ENCODE measurements around the gene LGALS7. TPM values are rescaled to one million over a fixed set of nuclear protein-coding genes. Genes with fewer than 3 reads are reported as not detected.

LGALS7 gene
- total RNA-seq, 1 donor from 2014 or later = not detected

GRCh38 chr19:38812841-38813320 lies 39.6 kb upstream of the LGALS7 start, which contains the start of gene LGALS4:
Gene LGALS4, minus strand, starts transcription at chr19:38812945. Its CDS starts 59 bp downstream, at chr19:38812886.
- no peak within 1 kb of the TSS for H3K4me2 ChIP-seq (ENCODE audit: low read length)
- no peaks in the 10 kb centered on the region for H3K79me2 ChIP-seq (ENCODE audit: insufficient read depth, low read length)
- H4K20me1 ChIP-seq (ENCODE audit: insufficient read depth, low read length) = no peaks in the 10 kb centered on the region
- no peaks in the 10 kb centered on the region for H3K27me3 ChIP-seq (ENCODE audit: insufficient read depth, low read length)
- TF ChIP-seq CTCF (IDR thresholded peaks at IDR 0.05; ENCODE audit: insufficient read depth, low read depth, low read length) (no peak), EZH2 (IDR thresholded peaks at IDR 0.05; ENCODE audit: insufficient read depth, low read length) (no peak)
- Mint-ChIP-seq H3K4me3 (ENCODE audit: unreplicated experiment) (no peak within 1 kb of the TSS), H3K9me3 (ENCODE audit: unreplicated experiment) (no peaks in the 10 kb centered on the region), H3K36me3 (ENCODE audit: low read depth, unreplicated experiment) (peaks cover 20% of the 10 kb centered on the region), H3K4me1 (ENCODE audit: low read depth, unreplicated experiment) (no peaks in the 10 kb centered on the region), H3K27ac (ENCODE audit: unreplicated experiment) (no peak within 1 kb of the TSS), H3K27me3 (ENCODE audit: low read depth, unreplicated experiment) (peaks cover 2% of the 10 kb centered on the region)
- H3K9ac ChIP-seq (ENCODE audit: low read length) = no peak within 1 kb of the TSS
- FAIRE-seq (no peak), DNase-seq (ENCODE audit: low read depth) (no peak)
- no peaks in the 10 kb centered on the region for H3K36me3 ChIP-seq (ENCODE audit: insufficient read depth, low read length)
- no peak within 1 kb of the TSS for H3K27ac ChIP-seq (ENCODE audit: low read depth, low read length)
- H2AFZ ChIP-seq (ENCODE audit: low read depth, low read length) = no peak within 1 kb of the TSS
- H3K9me3 ChIP-seq (ENCODE audit: insufficient read depth, low read depth, low read length) = no peaks in the 10 kb centered on the region
- H3K4me3 ChIP-seq (ENCODE audit: insufficient read depth, low read depth, low read length) = no peak within 1 kb of the TSS
- no peaks in the 10 kb centered on the region for H3K4me1 ChIP-seq (ENCODE audit: insufficient read depth, low read length)

GRCh38 chr19:38812009-38812840 lies 38.9 kb upstream of the LGALS7 start:
- no peak for FAIRE-seq

More at GRCh38 chr19:38812009-38812840, 38.9 kb upstream of the LGALS7 start:
- H3K27ac ChIP-seq (ENCODE audit: low read depth, low read length) = no peak overlapping the region
- no peak for DNase-seq (ENCODE audit: low read depth)
- Mint-ChIP-seq H3K9me3 (ENCODE audit: unreplicated experiment) (no peaks in the 10 kb centered on the region), H3K4me1 (ENCODE audit: low read depth, unreplicated experiment) (no peaks in the 10 kb centered on the region), H3K27me3 (ENCODE audit: low read depth, unreplicated experiment) (peaks cover 2% of the 10 kb centered on the region), H3K4me3 (ENCODE audit: unreplicated experiment) (no peak overlapping the region), H3K36me3 (ENCODE audit: low read depth, unreplicated experiment) (peaks cover 17% of the 10 kb centered on the region), H3K27ac (ENCODE audit: unreplicated experiment) (no peak overlapping the region)
- TF ChIP-seq CTCF (IDR thresholded peaks at IDR 0.05; ENCODE audit: insufficient read depth, low read depth, low read length) = no peak
- TF ChIP-seq EZH2 (IDR thresholded peaks at IDR 0.05; ENCODE audit: insufficient read depth, low read length) = no peak
- no peak overlapping the region for H3K4me2 ChIP-seq (ENCODE audit: low read length)
- H4K20me1 ChIP-seq (ENCODE audit: insufficient read depth, low read length) = no peaks in the 10 kb centered on the region
- no peaks in the 10 kb centered on the region for H3K4me1 ChIP-seq (ENCODE audit: insufficient read depth, low read length)
- no peak overlapping the region for H3K4me3 ChIP-seq (ENCODE audit: insufficient read depth, low read depth, low read length)
- no peaks in the 10 kb centered on the region for H3K79me2 ChIP-seq (ENCODE audit: insufficient read depth, low read length)
- H2AFZ ChIP-seq (ENCODE audit: low read depth, low read length) = no peak overlapping the region
- no peak overlapping the region for H3K9ac ChIP-seq (ENCODE audit: low read length)
- H3K27me3 ChIP-seq (ENCODE audit: insufficient read depth, low read length) = no peaks in the 10 kb centered on the region
- no peaks in the 10 kb centered on the region for H3K36me3 ChIP-seq (ENCODE audit: insufficient read depth, low read length)
- no peaks in the 10 kb centered on the region for H3K9me3 ChIP-seq (ENCODE audit: insufficient read depth, low read depth, low read length)

Data from astrocyte (in vitro differentiated cells and primary cell).